Measurements from ENCODE around the gene CDK5RAP1. TPM values are rescaled to one million over a fixed set of nuclear protein-coding genes. Genes with fewer than 3 reads are reported as not detected.
A peak's percentile ranks its signal among the peaks of the same experiment; 100 is the strongest.

The CDK5RAP1 gene
- total RNA-seq, 2 experiments from 2014 or later, result 40.0 to 41.5 TPM

DNA sequence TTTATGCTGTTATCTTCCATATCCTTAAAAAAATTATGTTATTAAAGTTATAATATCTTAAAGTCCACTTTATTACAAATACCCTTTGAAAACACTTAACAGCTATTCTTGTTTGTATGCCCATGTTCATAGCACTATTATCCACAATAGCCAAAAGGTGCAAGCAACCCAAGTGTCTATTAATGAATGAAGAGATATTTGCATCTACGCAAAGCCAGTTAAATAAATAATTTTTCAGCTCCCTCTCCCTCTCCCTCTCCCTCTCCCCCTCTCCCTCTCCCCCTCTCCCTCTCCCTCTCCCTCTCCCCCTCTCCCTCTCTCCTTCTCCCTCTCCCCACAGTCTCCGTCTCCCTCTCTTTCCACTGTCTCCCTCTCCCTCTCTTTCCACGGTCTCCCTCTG is 13.1 kb downstream of the CDK5RAP1 start:
- H3K4me1 Mint-ChIP-seq, result peaks cover 5% of the 10 kb centered on the region
- ATAC-seq (ENCODE audit: low read depth), result no peak
- no peaks in the 10 kb centered on the region for H3K9me3 Mint-ChIP-seq
- DNase-seq, result no peak
- POLR2A ChIA-PET, result no interaction called here
- no peaks in the 10 kb centered on the region for H3K27me3 Mint-ChIP-seq
- no peak overlapping the region for H3K4me3 Mint-ChIP-seq
- no peak overlapping the region for H3K27ac Mint-ChIP-seq
- H3K36me3 Mint-ChIP-seq, result peaks cover 24% of the 10 kb centered on the region

DNA sequence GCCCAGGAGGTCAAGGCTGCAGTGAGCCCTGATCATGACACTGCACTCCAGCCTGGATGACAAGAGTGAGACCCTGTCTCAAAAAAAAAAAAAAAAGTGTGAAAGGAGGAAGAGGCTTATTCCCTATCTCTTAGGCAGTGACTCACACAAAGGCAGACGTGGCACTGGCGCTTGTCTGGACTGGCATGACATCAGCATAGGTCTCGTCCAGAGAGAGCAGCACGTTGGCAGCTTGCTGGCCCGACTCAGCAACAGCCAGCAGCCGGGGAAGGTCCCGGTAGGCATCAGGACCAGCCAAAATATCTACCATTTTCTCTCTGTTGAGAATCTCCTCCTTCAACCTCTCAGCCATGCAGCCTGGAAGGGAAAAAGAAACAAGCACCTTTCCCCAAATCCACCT is 14.1 kb downstream of the CDK5RAP1 start:
- Mint-ChIP-seq H3K27ac (no peak overlapping the region), H3K4me3 (no peak overlapping the region)
- POLR2A ChIA-PET, result no interaction called here

DNA sequence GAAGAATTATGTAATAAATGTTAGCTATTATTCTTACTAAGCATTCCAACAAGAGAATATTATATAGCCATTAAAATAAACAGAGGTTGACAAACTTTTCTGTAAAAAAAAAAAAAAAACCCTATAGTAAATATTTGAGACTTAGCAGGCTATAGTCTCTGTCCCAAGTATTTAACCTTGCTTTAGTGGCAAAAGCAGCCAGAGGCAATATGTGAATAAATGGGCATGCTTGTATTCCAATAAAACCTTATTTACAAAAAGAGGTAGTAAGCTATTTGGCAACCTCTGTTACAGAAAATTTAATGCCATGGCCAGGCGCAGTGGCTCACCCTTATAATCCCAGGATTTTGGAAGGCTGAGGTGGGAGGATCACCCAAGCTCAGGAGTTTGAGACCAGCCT is 14.6 kb downstream of the CDK5RAP1 start:
- ATAC-seq (ENCODE audit: low read depth), result no peak
- POLR2A ChIA-PET, result interaction anchor here (0.9 kb wide), 1 partner anchor 19 kb away, joined by 3 read pairs; no protein-coding TSS in a partner anchor
- no peak for DNase-seq
- H3K27me3 Mint-ChIP-seq, result no peaks in the 10 kb centered on the region
- H3K9me3 Mint-ChIP-seq, result no peaks in the 10 kb centered on the region
- no peak overlapping the region for H3K4me3 Mint-ChIP-seq
- no peaks in the 10 kb centered on the region for H3K4me1 Mint-ChIP-seq
- peaks cover 19% of the 10 kb centered on the region for H3K36me3 Mint-ChIP-seq
- no peak overlapping the region for H3K27ac Mint-ChIP-seq

More for the DNA sequence above, 14.1 kb downstream of the CDK5RAP1 start:
- DNase-seq, result no peak
- Mint-ChIP-seq H3K9me3 (no peaks in the 10 kb centered on the region), H3K4me1 (peaks cover 4% of the 10 kb centered on the region), H3K27me3 (no peaks in the 10 kb centered on the region), H3K36me3 (peaks cover 23% of the 10 kb centered on the region)
- ATAC-seq (ENCODE audit: low read depth), result no peak

DNA sequence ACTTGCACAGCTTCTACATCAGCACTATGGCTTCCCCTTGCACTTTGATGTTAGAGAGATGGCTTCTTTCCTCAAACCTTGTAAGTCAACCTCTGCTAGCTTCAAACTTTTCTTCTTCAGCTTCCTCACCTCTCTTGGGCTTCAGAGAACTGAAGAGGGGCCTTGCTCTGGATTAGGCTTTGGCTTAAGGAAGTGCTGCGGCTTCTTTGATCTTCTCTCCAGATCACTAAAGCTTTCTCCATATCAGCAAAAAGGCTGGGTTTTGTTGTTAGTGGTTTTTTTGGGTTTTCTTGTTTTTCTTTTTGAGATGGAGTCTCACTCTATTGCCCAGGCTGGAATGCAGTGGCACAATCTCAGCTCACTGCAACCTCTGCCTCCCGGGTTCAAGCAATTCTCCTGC is 24.0 kb downstream of the CDK5RAP1 start:
- POLR2A ChIA-PET, result no interaction called here
- H3K4me1 Mint-ChIP-seq, result peaks cover 16% of the 10 kb centered on the region
- H3K27ac Mint-ChIP-seq, result no peak overlapping the region
- DNase-seq, result no peak
- H3K27me3 Mint-ChIP-seq, result no peaks in the 10 kb centered on the region
- no peaks in the 10 kb centered on the region for H3K9me3 Mint-ChIP-seq
- no peak for ATAC-seq (ENCODE audit: low read depth)
- peaks cover 25% of the 10 kb centered on the region for H3K36me3 Mint-ChIP-seq
- H3K4me3 Mint-ChIP-seq, result no peak overlapping the region

DNA sequence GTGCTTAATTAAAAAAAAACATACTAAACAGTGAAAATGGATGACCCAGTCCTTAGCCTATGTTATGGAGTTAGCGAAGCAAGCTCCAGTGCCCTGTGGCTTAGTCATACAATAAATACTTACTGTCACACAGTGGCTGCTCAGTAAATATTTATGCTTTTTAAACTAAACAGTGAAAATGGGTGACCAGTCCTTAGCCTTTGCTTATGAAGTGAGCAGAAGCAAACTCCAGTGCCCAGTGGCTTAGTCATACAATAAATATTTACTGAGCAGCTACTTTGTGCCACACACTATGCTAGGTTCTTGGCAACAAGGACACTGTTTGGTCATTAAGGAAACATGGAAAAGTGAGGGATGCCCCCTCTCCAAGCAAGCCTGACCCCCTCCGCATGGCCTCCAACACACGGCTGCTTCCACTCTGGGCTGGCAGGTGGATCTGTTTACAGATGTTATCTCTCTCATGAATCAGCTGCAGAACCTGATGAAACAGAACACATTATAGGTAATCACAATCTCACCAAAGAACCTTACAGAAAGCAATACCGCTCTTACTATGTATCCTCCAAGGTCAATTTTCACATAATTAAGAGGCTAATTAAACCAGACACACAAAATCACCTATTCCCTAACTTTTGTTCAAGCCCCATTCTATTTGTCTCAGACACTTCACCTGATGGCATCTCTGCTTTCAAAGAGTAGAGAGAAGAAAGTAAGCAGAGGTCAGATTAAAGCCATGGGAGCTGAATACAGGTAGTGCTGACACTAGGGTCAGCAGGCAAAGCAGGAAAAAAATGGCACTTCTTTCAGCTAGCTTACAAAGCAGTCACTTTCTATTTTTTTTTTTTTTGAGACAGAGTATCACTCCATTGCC is 27.3 kb downstream of the CDK5RAP1 start:
- Mint-ChIP-seq H3K27me3 (no peaks in the 10 kb centered on the region), H3K36me3 (peaks cover 21% of the 10 kb centered on the region), H3K4me3 (no peak overlapping the region), H3K9me3 (no peaks in the 10 kb centered on the region), H3K27ac (no peak overlapping the region), H3K4me1 (peaks cover 31% of the 10 kb centered on the region)
- ATAC-seq (ENCODE audit: low read depth) (no peak), DNase-seq (no peak)
- POLR2A ChIA-PET, result interaction anchor here (0.6 kb wide), 1 partner anchor 16 kb away, joined by 3 read pairs; no protein-coding TSS in a partner anchor

DNA sequence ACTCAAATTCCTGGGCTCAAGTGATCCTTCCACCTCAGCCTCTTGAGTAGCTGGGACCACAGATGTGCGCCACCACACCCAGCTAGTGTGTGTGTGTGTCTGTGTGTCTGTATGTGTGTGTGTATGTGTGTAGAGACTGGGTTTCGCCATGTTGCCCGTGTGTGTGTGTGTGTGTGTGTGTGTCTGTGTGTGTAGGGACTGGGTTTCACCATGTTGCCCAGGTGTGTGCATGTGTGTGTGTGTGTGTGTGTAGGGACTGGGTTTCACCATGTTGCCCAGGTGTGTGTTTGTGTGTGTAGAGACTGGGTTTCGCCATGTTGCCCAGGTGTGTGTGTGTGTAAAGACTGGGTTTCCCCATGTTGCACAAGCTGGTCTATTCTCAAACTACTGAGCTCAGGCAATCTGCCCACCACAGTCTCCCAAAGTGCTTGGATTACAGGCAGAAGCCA is 28.3 kb downstream of the CDK5RAP1 start:
- Mint-ChIP-seq H3K4me1 (peaks cover 27% of the 10 kb centered on the region), H3K9me3 (no peaks in the 10 kb centered on the region), H3K27me3 (no peaks in the 10 kb centered on the region), H3K27ac (peak overlapping the region; percentile 43), H3K4me3 (no peak overlapping the region), H3K36me3 (peaks cover 15% of the 10 kb centered on the region)
- POLR2A ChIA-PET, result interaction anchor here (0.6 kb wide), 1 partner anchor 15 kb away, joined by 3 read pairs; no protein-coding TSS in a partner anchor
- DNase-seq (no peak), ATAC-seq (ENCODE audit: low read depth) (no peak)

DNA sequence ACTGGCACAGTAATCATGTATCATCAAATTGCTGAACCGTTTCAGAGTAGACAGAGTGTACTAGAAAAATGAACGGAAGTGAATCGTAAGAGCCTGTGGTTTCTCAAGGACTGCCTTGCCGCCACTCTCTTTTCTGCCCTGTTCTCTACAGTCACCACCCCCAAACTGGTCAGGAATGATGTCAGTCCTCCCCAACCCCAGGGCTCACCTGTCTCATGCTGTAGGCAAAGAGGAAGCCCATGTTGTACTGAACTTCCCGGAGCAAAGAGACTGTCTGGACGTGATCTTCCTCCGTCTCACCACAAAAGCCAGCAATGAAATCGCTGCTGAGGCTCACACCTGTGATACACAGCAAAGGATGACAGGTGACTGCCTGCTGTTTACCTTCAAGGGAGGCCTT is 31.0 kb downstream of the CDK5RAP1 start:
- H3K36me3 Mint-ChIP-seq, result peaks cover 27% of the 10 kb centered on the region

DNA sequence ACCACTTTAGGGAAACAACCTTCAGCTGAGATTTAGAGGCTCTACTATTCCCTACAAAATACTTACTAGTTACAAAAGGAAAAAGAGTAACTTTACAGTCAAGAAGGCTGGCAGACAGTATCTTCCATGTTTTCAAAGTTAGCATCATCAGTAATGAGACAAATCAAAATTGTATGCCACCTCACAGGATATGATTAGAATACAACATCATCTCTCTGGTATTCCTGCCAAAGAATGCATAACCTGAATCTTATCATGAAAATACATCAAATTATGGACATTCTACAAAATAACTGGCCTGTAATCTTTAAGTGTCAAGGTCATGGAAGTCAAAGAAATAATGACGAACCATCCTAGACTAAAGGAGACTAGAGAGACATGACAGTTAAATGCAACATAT is 38.4 kb downstream of the CDK5RAP1 start:
- H3K4me3 Mint-ChIP-seq, result no peak overlapping the region
- H3K36me3 Mint-ChIP-seq, result peaks cover 20% of the 10 kb centered on the region
- H3K27ac Mint-ChIP-seq, result no peak overlapping the region
- no peak for ATAC-seq (ENCODE audit: low read depth)
- H3K27me3 Mint-ChIP-seq, result no peaks in the 10 kb centered on the region
- H3K4me1 Mint-ChIP-seq, result no peaks in the 10 kb centered on the region
- H3K9me3 Mint-ChIP-seq, result no peaks in the 10 kb centered on the region
- POLR2A ChIA-PET, result no interaction called here
- no peak for DNase-seq

More for the DNA sequence above, 31.0 kb downstream of the CDK5RAP1 start:
- POLR2A ChIA-PET, result no interaction called here
- no peaks in the 10 kb centered on the region for H3K27me3 Mint-ChIP-seq
- peak overlapping the region; percentile 65 for H3K27ac Mint-ChIP-seq
- peaks cover 25% of the 10 kb centered on the region for H3K4me1 Mint-ChIP-seq
- no peaks in the 10 kb centered on the region for H3K9me3 Mint-ChIP-seq
- DNase-seq (no peak), ATAC-seq (ENCODE audit: low read depth) (peak; percentile 68)
- no peak overlapping the region for H3K4me3 Mint-ChIP-seq

DNA sequence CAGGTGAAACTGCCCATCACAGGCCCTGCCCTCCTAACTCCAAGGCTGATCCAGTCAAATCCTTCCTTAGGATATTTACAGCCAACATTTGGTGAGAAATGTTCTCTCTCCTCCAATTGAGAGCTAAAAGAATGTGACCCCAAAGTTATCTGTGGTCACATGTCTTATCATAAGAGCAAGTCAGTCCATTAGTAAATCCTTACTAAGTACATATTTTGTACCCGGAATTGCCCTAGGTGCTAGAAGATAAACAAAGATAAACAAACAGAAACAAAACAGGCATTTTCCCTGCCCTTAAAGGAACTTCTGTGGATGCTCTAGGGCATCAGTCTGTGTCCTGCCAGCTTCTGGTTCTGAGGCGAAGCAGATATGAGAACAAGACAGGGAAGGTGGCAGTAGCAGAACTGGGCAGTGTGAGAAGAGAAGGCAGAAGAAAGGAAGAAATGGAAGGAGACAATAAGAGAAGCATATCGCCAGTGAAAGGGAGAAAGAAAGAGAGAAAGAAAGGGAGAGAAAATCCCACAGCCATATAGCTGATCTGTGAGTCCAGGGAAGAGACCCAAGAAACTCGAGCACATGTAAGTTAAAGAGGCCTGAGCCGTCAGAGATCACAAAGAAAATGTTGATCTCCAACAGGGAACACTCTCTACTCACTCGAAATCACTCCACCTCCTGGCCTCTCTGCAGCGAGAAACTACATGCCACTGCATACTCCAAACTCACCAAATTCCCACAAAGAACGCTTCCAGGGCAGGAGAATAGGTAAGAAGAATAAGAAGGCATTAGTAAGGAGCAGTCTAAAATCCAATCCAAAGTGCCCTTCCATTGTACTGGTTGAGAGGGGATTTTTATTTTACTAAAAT is 41.7 kb downstream of the CDK5RAP1 start:
- Mint-ChIP-seq H3K9me3 (no peaks in the 10 kb centered on the region), H3K36me3 (peaks cover 8% of the 10 kb centered on the region)

DNA sequence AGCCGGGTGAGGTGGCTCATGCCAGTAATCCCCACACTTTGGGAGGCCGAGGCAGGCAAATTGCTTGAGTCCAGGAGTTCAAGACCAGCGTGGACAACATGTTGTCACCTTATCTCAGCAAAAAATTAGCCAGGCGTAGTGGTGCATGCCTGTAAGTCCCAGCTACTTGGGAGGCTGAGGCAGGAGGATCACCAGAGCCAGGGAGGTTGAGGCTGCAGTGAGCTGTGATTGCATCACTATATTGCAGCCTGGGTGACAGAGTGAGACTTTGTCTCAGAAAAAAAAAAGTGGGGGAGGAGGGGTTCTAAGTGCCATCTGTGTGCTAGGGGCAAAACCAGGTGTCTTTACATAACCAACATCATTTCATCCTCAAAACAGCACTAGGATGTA is 48.3 kb downstream of the CDK5RAP1 start:
- no peak overlapping the region for H3K27ac Mint-ChIP-seq
- no peaks in the 10 kb centered on the region for H3K4me1 Mint-ChIP-seq
- DNase-seq (no peak), ATAC-seq (ENCODE audit: low read depth) (no peak)
- POLR2A ChIA-PET, result no interaction called here
- no peaks in the 10 kb centered on the region for H3K9me3 Mint-ChIP-seq
- no peak overlapping the region for H3K4me3 Mint-ChIP-seq
- H3K27me3 Mint-ChIP-seq, result no peaks in the 10 kb centered on the region
- peaks cover 7% of the 10 kb centered on the region for H3K36me3 Mint-ChIP-seq

More for the DNA sequence above, 41.7 kb downstream of the CDK5RAP1 start:
- no peak for ATAC-seq (ENCODE audit: low read depth)
- Mint-ChIP-seq H3K27ac (no peak overlapping the region), H3K4me3 (no peak overlapping the region), H3K27me3 (no peaks in the 10 kb centered on the region), H3K4me1 (no peaks in the 10 kb centered on the region)
- POLR2A ChIA-PET, result no interaction called here
- no peak for DNase-seq

DNA sequence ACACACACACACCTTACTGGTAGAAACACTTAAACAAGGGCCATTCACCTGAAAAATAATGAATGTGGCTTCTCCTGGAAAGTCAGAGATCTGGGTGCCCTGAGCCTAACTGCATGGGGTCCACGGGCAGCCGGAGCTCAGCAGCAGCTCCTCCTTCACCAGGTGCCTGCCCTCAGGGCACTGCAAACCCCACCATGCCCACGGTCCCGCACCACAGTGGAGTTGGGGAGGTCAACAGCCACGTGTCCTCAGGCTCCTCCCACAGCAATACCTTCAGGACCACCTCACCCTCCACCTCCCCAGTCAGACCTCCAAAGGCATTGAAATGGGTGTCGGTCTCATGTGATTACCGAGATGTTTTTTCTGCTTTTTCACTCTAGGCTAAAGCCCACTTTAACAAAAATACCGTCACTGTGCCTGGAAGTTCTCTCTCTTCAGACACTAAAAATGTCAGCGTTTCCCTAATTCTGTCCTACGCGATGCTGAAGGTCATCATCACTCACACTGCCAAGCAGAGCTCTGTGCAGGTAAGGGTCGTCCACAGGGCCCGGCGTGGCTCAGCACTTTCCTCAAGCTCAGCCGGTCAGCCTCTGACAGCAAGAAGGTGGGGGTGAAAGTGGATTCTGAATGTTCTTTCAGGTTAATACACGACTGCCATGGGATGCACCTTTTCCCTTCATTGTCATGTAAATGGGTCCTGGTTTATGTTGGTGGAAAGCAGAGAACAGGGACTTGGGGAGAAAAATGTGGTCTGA is 48.9 kb downstream of the CDK5RAP1 start:
- Mint-ChIP-seq H3K4me3 (no peak overlapping the region), H3K36me3 (peaks cover 9% of the 10 kb centered on the region), H3K9me3 (no peaks in the 10 kb centered on the region), H3K27me3 (no peaks in the 10 kb centered on the region), H3K4me1 (no peaks in the 10 kb centered on the region), H3K27ac (no peak overlapping the region)
- POLR2A ChIA-PET, result no interaction called here
- no peak for ATAC-seq (ENCODE audit: low read depth)
- DNase-seq, result peak; percentile 11

DNA sequence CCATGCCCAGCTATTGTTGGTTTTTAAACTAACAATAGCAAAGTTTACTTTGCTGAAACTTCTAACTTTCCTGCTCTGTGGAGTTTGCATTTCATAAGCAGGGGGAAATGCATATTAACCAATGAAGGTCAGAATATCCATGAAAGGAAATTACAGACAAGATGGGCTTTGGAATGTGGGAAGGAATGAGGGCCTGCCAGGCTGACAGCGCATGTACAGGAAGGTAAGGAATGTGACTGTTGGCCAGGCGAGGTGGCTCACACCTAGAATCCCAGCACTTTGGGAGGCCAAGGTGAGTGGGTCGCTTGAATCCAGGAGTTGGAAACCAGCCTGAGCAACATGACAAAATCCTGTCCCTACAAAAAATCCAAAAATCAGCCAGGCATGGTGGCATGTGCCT is 49.6 kb downstream of the CDK5RAP1 start:
- H3K27ac Mint-ChIP-seq, result no peak overlapping the region
- no peaks in the 10 kb centered on the region for H3K27me3 Mint-ChIP-seq
- H3K36me3 Mint-ChIP-seq, result peaks cover 9% of the 10 kb centered on the region
- no peaks in the 10 kb centered on the region for H3K9me3 Mint-ChIP-seq
- H3K4me1 Mint-ChIP-seq, result no peaks in the 10 kb centered on the region
- DNase-seq (peak; percentile 9), ATAC-seq (ENCODE audit: low read depth) (no peak)
- POLR2A ChIA-PET, result no interaction called here
- no peak overlapping the region for H3K4me3 Mint-ChIP-seq

DNA sequence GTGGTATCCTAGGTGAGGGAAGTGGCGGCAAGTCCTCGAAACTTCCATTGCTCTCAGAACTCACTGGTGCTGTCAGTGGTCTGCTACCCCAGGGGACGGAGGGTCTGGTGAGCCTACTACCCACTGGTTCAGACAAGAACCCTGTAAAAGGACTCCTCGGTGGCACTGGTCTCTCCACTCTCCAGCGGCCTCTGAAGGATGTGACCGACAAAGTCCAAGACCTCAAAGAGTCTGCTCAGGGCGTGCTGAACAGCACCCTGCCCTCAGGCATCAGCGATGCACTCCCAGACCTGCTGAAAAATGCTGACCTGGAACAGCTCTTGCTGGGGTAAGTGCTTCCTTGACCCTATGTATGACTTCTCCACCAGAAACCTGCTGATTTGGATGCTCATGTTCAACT is 51.8 kb downstream of the CDK5RAP1 start:
- H3K4me1 Mint-ChIP-seq, result no peaks in the 10 kb centered on the region
- DNase-seq (peak; percentile 15), ATAC-seq (ENCODE audit: low read depth) (no peak)
- H3K27ac Mint-ChIP-seq, result no peak overlapping the region
- no peak overlapping the region for H3K4me3 Mint-ChIP-seq
- H3K9me3 Mint-ChIP-seq, result no peaks in the 10 kb centered on the region
- peaks cover 7% of the 10 kb centered on the region for H3K36me3 Mint-ChIP-seq
- H3K27me3 Mint-ChIP-seq, result no peaks in the 10 kb centered on the region
- POLR2A ChIA-PET, result no interaction called here
